ENCODE measurements around the gene INSM1. TPM values are rescaled to one million over a fixed set of nuclear protein-coding genes. Genes with fewer than 3 reads are reported as not detected.
A peak's percentile ranks its signal among the peaks of the same experiment; 100 is the strongest.

INSM1 gene
- total RNA-seq, 1 donor from 2014 or later = not detected

DNA sequence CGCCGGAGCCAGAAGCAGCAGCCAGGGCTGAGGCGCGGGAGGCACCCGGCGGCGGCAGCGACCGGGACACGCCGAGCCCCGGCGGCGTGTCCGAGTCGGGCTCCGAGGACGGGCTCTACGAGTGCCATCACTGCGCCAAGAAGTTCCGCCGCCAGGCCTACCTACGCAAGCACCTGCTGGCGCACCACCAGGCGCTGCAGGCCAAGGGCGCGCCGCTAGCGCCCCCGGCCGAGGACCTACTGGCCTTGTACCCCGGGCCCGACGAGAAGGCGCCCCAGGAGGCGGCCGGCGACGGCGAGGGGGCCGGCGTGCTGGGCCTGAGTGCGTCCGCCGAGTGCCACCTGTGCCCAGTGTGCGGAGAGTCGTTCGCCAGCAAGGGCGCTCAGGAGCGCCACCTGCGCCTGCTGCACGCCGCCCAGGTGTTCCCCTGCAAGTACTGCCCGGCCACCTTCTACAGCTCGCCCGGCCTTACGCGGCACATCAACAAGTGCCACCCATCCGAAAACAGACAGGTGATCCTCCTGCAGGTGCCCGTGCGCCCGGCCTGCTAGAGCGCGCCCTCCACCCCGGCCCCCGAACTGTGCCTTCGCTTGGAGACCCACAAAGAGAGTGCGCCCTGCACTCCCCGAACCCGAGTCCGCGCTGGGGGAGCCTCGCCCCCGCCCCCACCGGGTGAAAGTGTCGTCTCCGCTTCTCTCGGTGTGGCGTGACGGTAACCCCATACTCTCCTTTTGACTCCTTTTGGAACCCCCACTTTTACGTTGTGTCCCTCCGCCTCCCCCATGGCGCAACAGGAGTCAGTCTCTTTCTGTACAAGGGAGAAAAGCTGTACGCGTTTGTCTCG, 1.6 kb downstream of the INSM1 start:
- H3K36me3 ChIP-seq = no peaks in the 10 kb centered on the region
- intact Hi-C loops (cut with micrococcal nuclease) = loop anchor here (10.0 kb wide), 2 partner anchors 65 to 205 kb away; no protein-coding TSS in a partner anchor

DNA sequence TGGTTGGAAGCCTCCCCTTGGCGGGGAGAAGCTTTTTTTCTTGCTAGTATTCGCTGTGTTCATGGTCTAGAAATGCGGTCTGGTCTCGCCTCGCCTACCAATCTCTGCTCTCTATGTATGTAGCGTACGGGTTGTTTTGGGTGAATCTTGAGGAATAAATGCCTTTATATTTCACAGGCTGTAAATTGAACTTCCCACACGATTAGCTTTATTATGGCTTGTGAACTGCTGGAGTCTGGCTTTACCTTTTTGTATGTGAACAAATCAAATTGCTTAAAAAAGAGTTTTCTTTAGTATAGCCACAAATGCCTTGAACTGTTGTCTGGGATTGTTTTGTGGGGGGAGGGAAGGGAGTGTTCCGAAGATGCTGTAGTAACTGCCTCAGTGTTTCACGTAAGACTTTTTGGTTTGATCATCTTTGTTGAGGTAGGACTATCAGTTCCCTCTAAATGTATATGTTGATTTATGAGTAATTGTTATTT, 2.2 kb downstream of the INSM1 start:
- TF ChIP-seq, protein P1, sequence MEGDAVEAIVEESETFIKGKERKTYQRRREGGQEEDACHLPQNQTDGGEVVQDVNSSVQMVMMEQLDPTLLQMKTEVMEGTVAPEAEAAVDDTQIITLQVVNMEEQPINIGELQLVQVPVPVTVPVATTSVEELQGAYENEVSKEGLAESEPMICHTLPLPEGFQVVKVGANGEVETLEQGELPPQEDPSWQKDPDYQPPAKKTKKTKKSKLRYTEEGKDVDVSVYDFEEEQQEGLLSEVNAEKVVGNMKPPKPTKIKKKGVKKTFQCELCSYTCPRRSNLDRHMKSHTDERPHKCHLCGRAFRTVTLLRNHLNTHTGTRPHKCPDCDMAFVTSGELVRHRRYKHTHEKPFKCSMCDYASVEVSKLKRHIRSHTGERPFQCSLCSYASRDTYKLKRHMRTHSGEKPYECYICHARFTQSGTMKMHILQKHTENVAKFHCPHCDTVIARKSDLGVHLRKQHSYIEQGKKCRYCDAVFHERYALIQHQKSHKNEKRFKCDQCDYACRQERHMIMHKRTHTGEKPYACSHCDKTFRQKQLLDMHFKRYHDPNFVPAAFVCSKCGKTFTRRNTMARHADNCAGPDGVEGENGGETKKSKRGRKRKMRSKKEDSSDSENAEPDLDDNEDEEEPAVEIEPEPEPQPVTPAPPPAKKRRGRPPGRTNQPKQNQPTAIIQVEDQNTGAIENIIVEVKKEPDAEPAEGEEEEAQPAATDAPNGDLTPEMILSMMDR (IDR thresholded peaks at IDR 0.05; ENCODE audit: borderline replicate concordance) = no peak
- Histone ChIP-seq H3K27ac (replicated peaks) (no peak overlapping the region), H3K27me3 (ENCODE audit: low read depth) (peaks cover 99% of the 10 kb centered on the region), H3K4me3 (peak overlapping the region; percentile 52), H3K36me3 (no peaks in the 10 kb centered on the region), H3K4me1 (peaks cover 25% of the 10 kb centered on the region), H3K9me3 (replicated peaks) (no peaks in the 10 kb centered on the region)
- intact Hi-C loops (cut with micrococcal nuclease) = loop anchor here (10.0 kb wide), 1 partner anchor 65 kb away; no protein-coding TSS in a partner anchor
- no peak for DNase-seq

More for the DNA sequence above, 1.6 kb downstream of the INSM1 start:
- DNase-seq = no peak
- Histone ChIP-seq H3K4me3 (peak overlapping the region; percentile 52), H3K9me3 (replicated peaks) (no peaks in the 10 kb centered on the region), H3K27me3 (ENCODE audit: low read depth) (peaks cover 99% of the 10 kb centered on the region), H3K4me1 (peaks cover 27% of the 10 kb centered on the region), H3K27ac (replicated peaks) (no peak overlapping the region)
- TF ChIP-seq, protein P1 (IDR thresholded peaks at IDR 0.05; ENCODE audit: borderline replicate concordance) = no peak

DNA sequence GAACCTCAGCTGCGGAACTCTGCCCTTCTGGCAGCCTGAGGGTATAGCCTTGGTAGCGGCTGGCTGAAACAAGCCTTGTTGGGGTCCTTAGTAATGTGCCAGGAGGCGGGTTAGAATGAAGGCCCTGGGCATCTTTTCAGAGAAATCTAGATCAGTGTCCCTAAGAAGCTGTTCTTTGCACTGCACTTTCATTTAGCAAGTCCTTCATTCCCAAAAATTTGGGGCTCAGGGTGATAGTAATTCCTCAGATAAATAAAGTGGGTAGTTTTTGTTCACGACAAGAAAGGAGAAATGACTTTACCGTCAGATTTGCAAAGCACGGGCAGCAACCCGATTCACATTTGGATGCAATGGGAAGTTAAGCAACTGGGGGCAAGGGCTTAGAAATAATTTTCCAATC, 3.2 kb downstream of the INSM1 start:
- Histone ChIP-seq H3K4me3 (no peak overlapping the region), H3K27me3 (ENCODE audit: low read depth) (peaks cover 99% of the 10 kb centered on the region), H3K4me1 (peaks cover 25% of the 10 kb centered on the region), H3K9me3 (replicated peaks) (no peaks in the 10 kb centered on the region), H3K36me3 (no peaks in the 10 kb centered on the region), H3K27ac (replicated peaks) (no peak overlapping the region)
- intact Hi-C loops (cut with micrococcal nuclease) = loop anchor here (10.0 kb wide), 1 partner anchor 64 kb away; no protein-coding TSS in a partner anchor
- DNase-seq = no peak
- TF ChIP-seq, protein P1 (IDR thresholded peaks at IDR 0.05; ENCODE audit: borderline replicate concordance) = no peak

DNA sequence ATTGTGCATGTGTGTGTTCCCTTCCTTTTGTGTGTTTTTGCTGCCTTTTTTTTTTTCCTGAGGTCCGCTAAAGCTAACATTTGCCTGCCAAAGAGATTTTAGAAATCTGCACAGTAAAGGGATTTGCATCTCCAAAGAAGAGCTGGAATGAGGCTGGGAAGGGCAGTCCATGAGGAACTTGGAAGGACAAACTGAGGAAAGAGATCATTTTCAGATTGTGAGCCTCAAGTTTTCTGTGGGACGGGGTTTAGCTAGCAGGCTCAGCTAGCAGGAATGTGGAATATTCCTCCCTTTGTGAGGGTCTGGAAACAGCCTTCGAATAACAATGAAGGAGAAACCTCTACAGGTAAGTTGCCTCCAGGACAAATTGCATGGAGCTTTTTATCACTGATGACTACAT, 3.8 kb downstream of the INSM1 start:
- H3K27me3 ChIP-seq (ENCODE audit: low read depth) = peaks cover 98% of the 10 kb centered on the region
- TF ChIP-seq, protein P1 (IDR thresholded peaks at IDR 0.05; ENCODE audit: borderline replicate concordance) = no peak
- no peaks in the 10 kb centered on the region for H3K9me3 ChIP-seq (replicated peaks)
- no peak overlapping the region for H3K4me3 ChIP-seq
- H3K36me3 ChIP-seq = no peaks in the 10 kb centered on the region
- DNase-seq = no peak
- peaks cover 22% of the 10 kb centered on the region for H3K4me1 ChIP-seq
- intact Hi-C loops (cut with micrococcal nuclease) = loop anchor here (10.0 kb wide), 1 partner anchor 63 kb away; no protein-coding TSS in a partner anchor
- H3K27ac ChIP-seq (replicated peaks) = no peak overlapping the region

DNA sequence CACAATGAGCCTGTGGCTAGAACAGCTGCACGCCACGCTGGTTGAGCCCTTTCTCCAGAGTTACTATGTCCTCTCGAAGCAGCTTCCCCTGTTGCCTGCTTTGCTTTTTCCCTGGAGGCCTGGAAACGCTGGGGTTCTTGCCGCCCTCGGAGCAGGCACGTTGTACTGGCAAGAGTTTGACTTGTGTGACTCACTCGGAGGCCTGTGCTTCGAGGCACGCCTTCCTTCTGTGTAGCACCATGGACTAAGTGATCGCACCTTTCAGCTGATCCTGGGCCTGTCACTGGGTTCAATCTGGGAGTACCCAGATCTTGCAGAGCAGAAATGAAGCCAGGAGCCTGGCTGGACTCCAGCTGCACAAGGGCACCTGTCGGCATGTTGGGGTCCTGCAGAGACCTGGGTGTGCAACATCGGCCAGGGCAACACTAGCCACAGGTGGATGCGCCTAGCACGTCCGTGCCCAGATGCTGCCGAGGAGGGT, 5.2 kb downstream of the INSM1 start:
- TF ChIP-seq, protein P1 (IDR thresholded peaks at IDR 0.05; ENCODE audit: borderline replicate concordance) = no peak
- Histone ChIP-seq H3K36me3 (no peaks in the 10 kb centered on the region), H3K4me1 (peaks cover 13% of the 10 kb centered on the region), H3K9me3 (replicated peaks) (no peaks in the 10 kb centered on the region), H3K27me3 (ENCODE audit: low read depth) (peaks cover 98% of the 10 kb centered on the region), H3K4me3 (no peak overlapping the region), H3K27ac (replicated peaks) (no peak overlapping the region)
- intact Hi-C loops (cut with micrococcal nuclease) = loop anchor here (10.0 kb wide), 1 partner anchor 62 kb away; no protein-coding TSS in a partner anchor
- no peak for DNase-seq
